Measurements from ENCODE around the gene SEMA3F.
A peak's percentile ranks its signal among the peaks of the same experiment; 100 is the strongest.

SEMA3F gene

GRCh38 chr3:50170689-50171088 lies 15.6 kb downstream of the SEMA3F start:
- DNase-seq (ENCODE audit: low read depth, low spot score), result no peak

- DNase-seq (ENCODE audit: low read depth, low spot score), result no peak
Observed at GRCh38 chr3:50171540-50172301, 16.6 kb downstream of the SEMA3F start.

GRCh38 chr3:50172626-50173220 lies 17.6 kb downstream of the SEMA3F start:
- DNase-seq (ENCODE audit: low read depth, low spot score), result no peak

- DNase-seq (ENCODE audit: low read depth, low spot score), result no peak
Observed at GRCh38 chr3:50173685-50174516, 18.8 kb downstream of the SEMA3F start.

GRCh38 chr3:50174517-50174895 lies 19.4 kb downstream of the SEMA3F start:
- DNase-seq (ENCODE audit: low read depth, low spot score), result no peak

GRCh38 chr3:50174947-50175524 lies 19.9 kb downstream of the SEMA3F start:
- DNase-seq (ENCODE audit: low read depth, low spot score), result no peak

GRCh38 chr3:50177346-50177745 lies 22.2 kb downstream of the SEMA3F start:
- DNase-seq (ENCODE audit: low read depth, low spot score), result no peak

- DNase-seq (ENCODE audit: low read depth, low spot score), result no peak
Observed at GRCh38 chr3:50179710-50180109, 24.6 kb downstream of the SEMA3F start.

GRCh38 chr3:50181985-50182384 lies 26.9 kb downstream of the SEMA3F start:
- no peak for DNase-seq (ENCODE audit: low read depth, low spot score)

GRCh38 chr3:50182533-50183099 lies 27.5 kb downstream of the SEMA3F start:
- no peak for DNase-seq (ENCODE audit: low read depth, low spot score)

GRCh38 chr3:50183755-50184154 lies 28.6 kb downstream of the SEMA3F start:
- no peak for DNase-seq (ENCODE audit: low read depth, low spot score)

GRCh38 chr3:50184242-50184978 lies 29.3 kb downstream of the SEMA3F start:
- no peak for DNase-seq (ENCODE audit: low read depth, low spot score)

GRCh38 chr3:50185230-50185629 lies 30.1 kb downstream of the SEMA3F start:
- DNase-seq (ENCODE audit: low read depth, low spot score), result no peak

- DNase-seq (ENCODE audit: low read depth, low spot score), result no peak
Observed at GRCh38 chr3:50186096-50186495, 31.0 kb downstream of the SEMA3F start.

GRCh38 chr3:50187750-50188149 lies 32.6 kb downstream of the SEMA3F start:
- no peak for DNase-seq (ENCODE audit: low read depth, low spot score)

- peak; percentile 43 for DNase-seq (ENCODE audit: low read depth, low spot score)
Observed at GRCh38 chr3:50189274-50189673, 34.1 kb downstream of the SEMA3F start.

GRCh38 chr3:50189989-50190388 lies 34.9 kb downstream of the SEMA3F start:
- DNase-seq (ENCODE audit: low read depth, low spot score), result no peak

GRCh38 chr3:50190936-50191660 lies 36.0 kb downstream of the SEMA3F start, which contains the start of gene GNAT1:
Gene GNAT1 (plus strand): TSS chr3:50191610. CDS start chr3:50191726, 116 bp downstream.
- no peak for DNase-seq (ENCODE audit: low read depth, low spot score)

- no peak for DNase-seq (ENCODE audit: low read depth, low spot score)
Observed at GRCh38 chr3:50192124-50192523, 37.0 kb downstream of the SEMA3F start.

GRCh38 chr3:50192689-50193141 lies 37.6 kb downstream of the SEMA3F start:
- DNase-seq (ENCODE audit: low read depth, low spot score), result no peak
